GM08714 (cell line): ENCODE data around the gene CEP72.

Experiments used
- H3K4me3 ChIP-seq: fragments of 200-500 bp; sonication (Bioruptor generic); 2 replicates; pipeline ENCODE4 v1.5.1; 2014; ENCODE audit warnings: mild to moderate bottlenecking, low read length, inconsistent platforms
- ZNF274 ChIP-seq: IDR thresholded peaks from 2 replicates; pipeline ENCODE4 v1.6.1; 2012; ENCODE audit warnings: mild to moderate bottlenecking, low read depth, low read length

CEP72 gene

DNA sequence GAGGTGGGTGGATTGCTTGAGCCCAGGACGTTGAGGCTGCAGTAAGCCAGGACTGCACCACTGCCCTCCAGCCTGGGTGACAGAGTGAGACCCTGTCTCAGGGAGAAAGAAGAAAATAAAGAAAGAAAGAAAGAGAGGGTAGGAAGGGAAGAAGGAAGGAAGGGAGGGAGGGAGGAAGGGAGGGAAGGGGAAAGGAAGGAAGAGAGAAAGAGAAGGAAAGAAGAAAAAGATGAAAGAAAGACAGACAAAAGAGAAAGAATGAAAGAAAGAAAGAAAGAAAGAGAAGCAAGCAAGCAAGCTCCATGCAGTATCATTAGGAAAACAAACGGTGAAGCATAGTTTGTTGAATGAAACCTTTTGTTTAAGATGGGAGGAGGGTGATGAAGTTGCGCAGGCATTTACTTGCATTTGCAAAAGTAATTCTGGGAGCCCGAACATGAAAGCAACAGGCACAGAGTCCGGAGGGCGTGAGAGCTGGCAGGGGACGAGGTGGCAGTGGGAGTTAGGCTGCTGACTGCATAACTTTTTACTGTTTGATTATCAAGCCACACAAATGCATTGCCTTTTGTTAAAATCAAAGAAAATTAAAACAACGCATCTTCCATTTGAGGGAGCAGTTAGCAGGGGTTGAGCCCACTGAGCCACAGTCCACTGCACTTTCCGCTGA lies 26.0 kb upstream of the CEP72 start:
- H3K4me3 ChIP-seq: no peak overlapping the region
- TF ChIP-seq ZNF274: no peak

DNA sequence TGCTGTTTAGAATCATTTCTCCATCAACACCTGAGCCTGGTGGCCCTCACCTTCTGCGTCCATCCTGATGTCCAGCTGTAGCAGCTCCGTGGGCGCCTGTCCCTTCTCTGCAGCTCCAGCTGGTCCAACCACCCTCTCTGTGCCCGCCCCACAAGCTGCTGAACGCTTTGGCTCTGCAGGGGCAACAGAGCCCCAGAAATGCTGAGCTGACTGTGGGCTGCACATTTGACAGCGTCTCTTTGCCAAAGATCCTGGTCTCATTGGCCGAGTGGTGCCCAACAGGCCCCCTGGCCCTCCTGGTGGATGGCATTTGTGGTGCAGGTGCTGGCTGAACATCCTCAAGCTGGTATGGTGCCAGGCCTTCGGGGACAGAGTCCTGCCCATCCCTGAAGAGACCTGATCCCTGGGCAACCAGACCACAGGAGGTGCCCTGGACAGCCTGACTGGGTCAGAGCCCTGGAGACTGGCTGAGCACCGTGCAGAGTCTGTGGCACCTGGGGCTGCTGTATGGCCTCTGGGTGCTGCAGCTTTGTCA lies 25.3 kb upstream of the CEP72 start:
- TF ChIP-seq ZNF274: no peak
- no peak overlapping the region for H3K4me3 ChIP-seq

DNA sequence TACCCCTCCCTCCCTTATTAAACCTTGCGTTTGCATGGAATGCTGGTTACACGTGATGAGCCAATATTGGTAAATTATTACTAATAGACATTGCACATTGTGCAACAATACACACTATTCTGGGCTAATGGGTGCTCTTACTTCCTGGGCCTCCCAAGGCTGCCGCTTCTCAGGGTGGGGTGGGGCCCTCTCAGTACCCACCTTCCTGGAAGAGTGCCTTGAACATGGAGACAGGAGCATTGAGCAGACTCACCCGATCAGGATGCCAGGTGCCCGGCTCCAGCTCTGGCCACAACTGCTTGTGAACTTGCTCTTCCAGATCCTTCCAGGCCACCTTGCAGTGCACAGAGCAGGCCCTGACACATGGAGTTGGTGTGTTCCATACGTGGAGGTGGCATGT lies 24.7 kb upstream of the CEP72 start:
- H3K4me3 ChIP-seq: no peak overlapping the region
- no peak for TF ChIP-seq ZNF274

DNA sequence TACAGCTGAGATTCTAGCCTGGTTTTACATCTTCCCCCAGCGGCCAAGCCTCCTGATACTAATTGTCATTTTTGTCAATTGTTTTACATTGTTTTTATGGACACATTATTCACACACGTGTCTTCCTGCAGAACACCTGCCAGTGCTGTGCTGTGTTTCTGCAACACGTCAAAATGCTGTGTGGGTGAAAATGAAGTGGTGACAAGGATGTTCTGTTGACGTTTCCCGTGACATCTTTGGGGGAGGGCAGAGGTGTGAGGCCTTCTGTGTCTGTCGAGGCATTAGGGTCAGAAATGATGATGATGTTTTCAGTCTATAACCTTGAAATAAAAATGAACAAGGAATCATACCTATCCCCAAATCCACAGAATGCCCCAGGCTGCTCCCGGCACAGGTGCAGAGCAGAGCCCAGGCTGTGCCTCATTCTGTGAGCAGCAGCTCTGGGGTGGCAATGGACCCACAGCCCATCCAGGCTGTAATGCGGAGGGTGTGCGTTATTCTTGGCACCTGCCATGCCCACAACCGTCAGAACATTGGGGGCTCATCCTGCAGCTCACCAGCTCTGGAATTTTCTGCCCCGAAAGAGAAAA lies 23.6 kb upstream of the CEP72 start:
- TF ChIP-seq ZNF274: no peak
- no peak overlapping the region for H3K4me3 ChIP-seq

DNA sequence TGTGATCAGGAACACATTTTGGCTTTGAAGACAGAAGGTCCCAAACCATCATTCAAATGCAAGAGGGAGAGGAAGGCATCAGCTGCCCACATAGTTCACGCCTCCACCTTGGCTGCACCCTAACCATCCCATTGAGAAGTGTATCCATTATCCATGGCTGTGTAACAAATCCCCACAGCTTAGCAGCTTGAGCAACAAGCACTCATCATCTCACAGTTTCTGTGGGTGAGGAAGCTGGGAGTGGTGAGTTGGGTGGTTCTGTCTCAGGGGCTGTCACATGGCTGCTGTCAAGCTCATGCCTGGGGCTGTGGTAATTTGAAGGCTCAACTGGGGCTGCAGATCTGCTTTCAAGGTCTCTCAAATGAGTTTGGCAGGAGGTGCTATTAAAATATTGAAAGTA lies 23.0 kb upstream of the CEP72 start:
- no peak for TF ChIP-seq ZNF274
- no peak overlapping the region for H3K4me3 ChIP-seq

DNA sequence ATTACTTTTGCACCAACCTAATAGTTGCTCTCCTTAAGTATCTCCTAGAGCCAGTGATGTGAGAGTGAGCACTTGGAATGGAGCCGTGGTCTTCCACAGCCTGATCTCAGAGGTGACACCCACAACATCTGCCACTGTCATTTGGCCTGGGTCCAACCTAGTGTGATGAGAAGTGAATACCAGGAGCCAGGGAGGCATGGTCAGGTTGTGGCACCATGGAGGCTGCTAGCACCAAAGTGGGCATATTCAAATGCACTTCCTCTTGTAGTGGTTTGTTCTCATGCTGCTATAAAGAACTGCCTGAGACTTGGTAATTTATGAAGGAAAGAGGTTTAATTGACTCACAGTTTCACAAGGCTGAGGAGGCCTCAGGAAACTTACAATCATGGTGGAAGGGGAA lies 22.6 kb upstream of the CEP72 start:
- no peak overlapping the region for H3K4me3 ChIP-seq
- TF ChIP-seq ZNF274: no peak

DNA sequence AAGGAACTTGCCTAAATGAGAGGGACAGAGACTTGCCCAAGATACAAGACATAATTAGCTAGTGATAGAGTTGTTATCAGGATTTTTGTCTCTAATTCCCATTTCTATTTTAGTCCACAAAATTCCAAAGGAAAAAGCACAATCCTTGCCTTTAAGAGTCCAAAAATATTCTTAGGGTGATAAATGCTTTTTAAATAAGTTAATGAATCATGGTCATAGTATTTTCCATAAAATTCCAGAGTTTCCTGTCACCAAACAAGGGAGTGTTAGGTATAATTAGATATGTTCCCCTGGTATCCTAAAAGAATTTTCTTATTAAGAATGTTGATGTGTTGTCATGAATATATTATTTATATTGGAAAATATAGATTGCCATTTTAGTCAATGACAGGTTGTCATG lies 21.8 kb upstream of the CEP72 start:
- no peak for TF ChIP-seq ZNF274
- no peak overlapping the region for H3K4me3 ChIP-seq

DNA sequence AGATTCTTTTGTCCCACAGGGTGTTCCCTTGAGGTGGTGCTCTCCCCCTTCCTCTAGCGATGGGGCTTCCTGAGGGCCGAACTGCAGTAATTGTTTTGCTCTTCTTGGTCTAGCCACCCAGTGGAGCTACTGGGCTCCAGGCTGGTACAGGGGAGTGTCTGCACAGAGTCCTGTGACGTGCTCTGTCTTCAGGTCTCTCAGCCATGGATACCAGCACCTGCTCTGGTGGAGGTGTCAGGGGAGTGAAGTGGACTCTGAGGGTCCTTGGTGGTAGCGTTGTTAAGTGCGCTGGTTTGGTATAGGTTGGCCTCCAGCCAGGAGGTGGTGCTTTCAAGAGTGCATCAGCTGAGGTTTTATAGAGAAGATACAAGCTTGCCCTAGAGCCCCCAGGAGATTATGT lies 20.4 kb upstream of the CEP72 start:
- no peak overlapping the region for H3K4me3 ChIP-seq
- no peak for TF ChIP-seq ZNF274

DNA sequence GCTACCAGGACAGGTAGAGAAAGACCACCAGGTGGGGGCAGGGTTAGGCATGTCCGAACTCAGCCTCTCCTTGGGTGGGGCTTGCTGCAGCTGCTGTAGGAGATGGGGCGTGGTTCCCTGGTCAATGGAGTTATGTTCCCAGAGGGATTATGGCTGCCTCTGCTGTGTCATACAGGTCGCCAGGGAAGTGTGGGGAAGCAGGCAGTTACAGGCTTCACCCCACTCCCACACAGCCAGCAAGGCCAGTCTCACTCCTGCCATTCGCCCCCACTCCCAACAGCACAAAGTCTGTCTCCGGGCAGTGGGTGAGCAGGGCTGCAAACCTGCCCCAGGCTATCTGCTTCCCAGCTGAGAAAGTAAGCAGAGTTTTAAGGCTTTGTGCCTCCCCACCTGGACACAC lies 20.0 kb upstream of the CEP72 start:
- TF ChIP-seq ZNF274: no peak
- H3K4me3 ChIP-seq: no peak overlapping the region

DNA sequence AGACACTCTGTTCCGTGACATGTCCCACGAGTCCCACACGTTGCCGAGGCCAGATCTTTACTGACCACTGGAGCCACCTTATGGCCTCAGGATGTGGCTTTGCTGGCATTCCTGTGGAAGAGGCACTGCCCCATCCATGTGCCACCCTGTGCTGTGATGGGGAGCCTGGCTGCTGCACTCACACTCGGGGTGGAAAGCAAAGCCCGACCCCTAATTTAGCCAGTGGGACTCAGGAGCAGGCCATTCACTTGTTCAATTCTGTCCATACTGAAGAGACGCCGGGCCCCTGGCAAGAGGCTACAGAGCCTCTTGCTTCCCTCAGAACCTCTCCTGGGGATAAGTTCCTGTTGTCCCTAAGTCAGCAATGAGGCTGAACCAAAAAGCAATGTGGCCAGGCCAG lies 18.6 kb upstream of the CEP72 start:
- TF ChIP-seq ZNF274: no peak
- H3K4me3 ChIP-seq: no peak overlapping the region

DNA sequence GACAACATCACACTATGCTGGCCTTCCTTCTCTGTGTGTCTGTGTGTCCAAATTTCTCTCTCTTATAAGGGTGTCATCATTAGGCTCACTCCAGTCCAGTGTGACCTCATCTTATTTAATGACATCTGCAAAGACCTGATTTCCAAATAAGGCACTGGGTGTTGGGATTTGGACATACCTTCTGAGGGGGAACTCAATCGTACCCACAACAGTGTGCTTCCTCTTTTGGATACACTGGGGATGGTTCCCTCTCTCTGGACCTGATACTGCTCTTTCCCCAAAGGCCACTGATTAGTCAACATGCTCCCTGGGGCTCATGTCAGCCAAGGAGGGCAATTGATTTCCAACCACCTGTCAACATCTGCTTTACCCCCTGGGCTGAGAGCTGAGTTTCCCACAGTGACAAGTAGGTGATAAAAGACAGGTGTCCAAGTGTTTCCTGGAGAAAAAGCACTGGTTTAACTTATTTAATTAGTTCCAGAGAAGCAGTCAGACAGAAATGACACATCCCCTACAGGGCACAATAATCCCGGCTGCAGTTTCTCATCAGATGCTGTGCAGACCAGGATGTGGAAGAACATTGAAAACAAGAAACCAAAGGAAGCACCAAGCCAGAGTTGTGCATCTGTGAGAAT lies 17.8 kb upstream of the CEP72 start:
- no peak overlapping the region for H3K4me3 ChIP-seq
- no peak for TF ChIP-seq ZNF274

DNA sequence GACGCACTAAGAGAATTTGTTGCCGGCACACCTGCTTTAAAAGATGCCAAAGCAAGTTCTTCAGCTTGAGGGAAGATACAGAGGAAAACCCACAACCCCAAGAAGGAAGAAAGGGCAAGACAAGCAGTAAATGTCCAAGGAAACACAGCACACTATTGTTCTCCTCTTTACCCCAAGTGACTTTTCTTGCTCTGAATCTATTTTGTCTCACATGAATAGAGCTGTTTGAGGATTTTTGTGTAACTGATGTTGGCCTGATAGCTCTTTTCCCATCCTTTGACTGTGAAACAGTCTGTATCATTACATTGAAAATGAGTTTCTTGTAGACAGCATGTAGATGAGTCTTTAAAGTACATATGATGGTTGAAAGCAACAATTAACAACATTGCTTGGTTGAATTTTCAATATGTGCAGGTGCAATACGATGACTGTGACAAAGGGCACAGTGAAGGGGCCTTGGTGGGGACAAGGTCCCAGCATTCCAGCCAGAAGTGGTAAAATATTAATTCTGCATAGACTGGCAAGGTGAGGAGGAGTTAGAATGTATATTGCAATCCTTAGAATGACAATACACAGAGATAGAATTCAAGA lies 16.8 kb upstream of the CEP72 start:
- no peak overlapping the region for H3K4me3 ChIP-seq
- no peak for TF ChIP-seq ZNF274

DNA sequence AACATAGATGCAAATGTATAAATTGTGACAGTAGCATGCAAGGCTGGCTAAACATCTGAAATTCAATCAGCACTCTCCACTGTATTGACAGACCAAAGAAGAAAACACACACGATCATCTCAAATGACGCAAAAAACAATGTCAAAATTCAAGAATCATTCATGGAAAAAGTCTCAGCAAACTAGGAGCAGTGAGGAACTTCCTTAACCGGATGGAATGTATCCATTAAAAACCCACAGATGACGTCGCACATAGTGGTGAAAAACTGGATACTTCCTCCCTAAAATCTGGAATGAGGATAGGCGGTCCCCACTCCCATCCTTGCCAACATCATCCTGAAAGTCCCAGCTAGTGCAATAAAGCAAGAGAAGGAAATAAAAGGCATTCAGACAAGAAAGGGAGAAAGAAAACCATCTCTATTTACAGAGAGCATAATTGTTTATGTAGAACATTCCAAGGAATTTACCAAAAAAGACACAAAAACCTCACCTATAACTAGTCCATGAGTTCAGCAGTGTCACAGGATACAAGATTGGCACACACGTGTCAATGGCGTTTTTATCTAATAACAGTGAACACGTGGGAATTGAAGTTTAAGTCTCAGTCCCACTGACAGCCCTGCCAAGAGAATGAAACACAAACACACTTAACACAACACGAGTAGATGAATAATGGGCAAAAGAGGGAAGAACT lies 14.1 kb upstream of the CEP72 start:
- no peak for TF ChIP-seq ZNF274

DNA sequence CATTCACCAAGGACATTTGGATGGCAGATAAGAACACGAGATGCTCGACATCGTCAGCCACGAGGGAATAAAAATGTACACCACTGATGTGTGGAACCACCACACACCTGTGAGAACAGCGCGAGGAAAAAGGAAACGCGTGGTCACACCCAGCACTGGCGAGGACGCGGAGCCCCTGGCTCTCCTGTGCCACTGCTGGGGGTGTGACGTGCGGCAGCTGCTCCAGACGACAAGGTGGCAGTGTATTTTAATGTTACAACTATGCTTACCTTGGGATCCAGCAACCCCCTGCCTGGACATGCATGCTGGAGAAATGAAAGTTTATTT lies 13.6 kb upstream of the CEP72 start:
- TF ChIP-seq ZNF274: no peak
- H3K4me3 ChIP-seq: no peak overlapping the region

More for the DNA sequence above, 14.1 kb upstream of the CEP72 start:
- no peak overlapping the region for H3K4me3 ChIP-seq
